Nephron progenitor cell (in vitro differentiated cells): Measurements from ENCODE around the gene MAPK6.

Source experiments
- DNase-seq: peaks from one replicate; pipeline ENCODE4 v3.0.0; 2021
- H3K27ac Mint-ChIP-seq: 2 replicates; pipeline ENCODE4 v1.8.0; 2021; ENCODE audit warnings: mild to moderate bottlenecking, moderate library complexity, mixed read lengths
- H3K27me3 Mint-ChIP-seq: 2 replicates; pipeline ENCODE4 v1.8.0; 2021; ENCODE audit warnings: mild to moderate bottlenecking, low read depth, mixed read lengths; ENCODE audit not compliant: poor library complexity
- H3K36me3 Mint-ChIP-seq: 2 replicates; pipeline ENCODE4 v1.8.0; 2021; ENCODE audit warnings: low read depth, mixed read lengths
- H3K4me1 Mint-ChIP-seq: 2 replicates; pipeline ENCODE4 v1.8.0; 2021; ENCODE audit warnings: mixed read lengths
- H3K4me3 Mint-ChIP-seq: 2 replicates; pipeline ENCODE4 v1.8.0; 2021; ENCODE audit warnings: mild to moderate bottlenecking, moderate library complexity, mixed read lengths
- H3K9me3 Mint-ChIP-seq: 2 replicates; pipeline ENCODE4 v1.8.0; 2021; ENCODE audit warnings: mild to moderate bottlenecking, moderate library complexity, mixed read lengths
- TF ChIP-seq, protein P1 (sequence below): fragments of 200-600 bp; sonication (generic); IDR thresholded peaks from 2 replicates; pipeline ENCODE4 v1.5.0; 2021; ENCODE audit warnings: antibody characterized with exemption

Gene MAPK6

DNA sequence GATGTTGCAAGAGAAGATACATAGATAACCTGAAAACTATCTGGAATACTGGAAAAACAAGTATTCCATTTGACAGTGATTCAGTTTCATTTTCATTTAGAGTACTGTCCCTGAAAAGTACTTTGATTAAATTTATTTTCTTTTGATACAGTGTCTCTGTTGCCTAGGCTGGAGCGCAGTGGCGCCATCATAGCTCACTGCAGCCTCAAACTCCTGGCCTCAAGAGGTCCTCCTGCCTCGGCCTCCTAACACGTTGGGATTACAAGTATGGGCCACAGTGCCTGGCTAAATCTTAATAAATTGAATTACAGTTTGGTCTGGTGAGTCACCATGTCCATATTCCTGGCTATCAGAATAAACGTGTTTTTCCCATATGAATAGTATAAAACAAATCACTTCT, 45.8 kb upstream of the MAPK6 start:
- Mint-ChIP-seq H3K9me3 (peaks cover 10% of the 10 kb centered on the region), H3K27me3 (peaks cover 4% of the 10 kb centered on the region), H3K4me3 (peak overlapping the region; percentile 45), H3K36me3 (peaks cover 22% of the 10 kb centered on the region), H3K4me1 (peaks cover 22% of the 10 kb centered on the region), H3K27ac (no peak overlapping the region)
- DNase-seq = no peak
- TF ChIP-seq, protein P1, sequence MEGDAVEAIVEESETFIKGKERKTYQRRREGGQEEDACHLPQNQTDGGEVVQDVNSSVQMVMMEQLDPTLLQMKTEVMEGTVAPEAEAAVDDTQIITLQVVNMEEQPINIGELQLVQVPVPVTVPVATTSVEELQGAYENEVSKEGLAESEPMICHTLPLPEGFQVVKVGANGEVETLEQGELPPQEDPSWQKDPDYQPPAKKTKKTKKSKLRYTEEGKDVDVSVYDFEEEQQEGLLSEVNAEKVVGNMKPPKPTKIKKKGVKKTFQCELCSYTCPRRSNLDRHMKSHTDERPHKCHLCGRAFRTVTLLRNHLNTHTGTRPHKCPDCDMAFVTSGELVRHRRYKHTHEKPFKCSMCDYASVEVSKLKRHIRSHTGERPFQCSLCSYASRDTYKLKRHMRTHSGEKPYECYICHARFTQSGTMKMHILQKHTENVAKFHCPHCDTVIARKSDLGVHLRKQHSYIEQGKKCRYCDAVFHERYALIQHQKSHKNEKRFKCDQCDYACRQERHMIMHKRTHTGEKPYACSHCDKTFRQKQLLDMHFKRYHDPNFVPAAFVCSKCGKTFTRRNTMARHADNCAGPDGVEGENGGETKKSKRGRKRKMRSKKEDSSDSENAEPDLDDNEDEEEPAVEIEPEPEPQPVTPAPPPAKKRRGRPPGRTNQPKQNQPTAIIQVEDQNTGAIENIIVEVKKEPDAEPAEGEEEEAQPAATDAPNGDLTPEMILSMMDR = no peak

- no peak for DNase-seq
- TF ChIP-seq, protein P1 = no peak
- H3K4me1 Mint-ChIP-seq = peaks cover 22% of the 10 kb centered on the region
- peaks cover 6% of the 10 kb centered on the region for H3K9me3 Mint-ChIP-seq
- no peak overlapping the region for H3K27ac Mint-ChIP-seq
- peaks cover 20% of the 10 kb centered on the region for H3K36me3 Mint-ChIP-seq
- H3K27me3 Mint-ChIP-seq = peaks cover 4% of the 10 kb centered on the region
- peak overlapping the region; percentile 47 for H3K4me3 Mint-ChIP-seq
Observed at GRCh38 chr15:51973775-51974174, 45.2 kb upstream of the MAPK6 start.

DNA sequence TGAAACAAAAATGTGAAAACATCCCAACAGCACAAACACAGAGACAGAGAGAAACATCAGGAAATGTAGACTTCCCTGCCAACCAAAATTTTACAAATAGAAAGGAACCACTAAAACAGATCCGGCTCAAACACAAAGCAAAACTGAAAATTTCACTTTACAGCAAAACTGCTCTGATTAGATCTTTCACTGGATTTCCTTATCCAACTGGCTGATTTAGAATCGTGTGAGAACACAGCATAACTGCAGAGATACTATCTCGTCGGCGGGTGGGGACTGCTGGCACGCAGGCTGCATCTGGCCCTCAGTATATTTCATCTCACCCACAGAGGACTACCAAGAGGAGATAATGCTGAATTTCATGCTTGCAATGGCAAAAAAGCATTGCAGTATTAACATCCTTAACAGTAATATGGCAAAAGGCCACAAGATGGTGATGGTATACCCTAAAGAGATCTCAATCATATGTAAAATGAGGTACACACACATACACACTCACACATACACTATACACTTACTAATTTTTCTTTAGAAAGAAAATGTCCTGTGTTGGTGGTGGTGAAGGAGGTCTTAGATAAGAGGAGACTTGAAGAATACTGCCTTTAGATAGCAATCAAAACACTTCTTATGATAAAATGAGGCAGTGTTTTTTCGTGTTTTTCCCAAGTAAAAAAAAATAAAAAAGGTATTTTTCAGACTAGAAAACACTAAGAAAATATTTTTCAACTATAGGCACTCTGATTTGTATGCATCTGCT, 36.8 kb upstream of the MAPK6 start:
- no peaks in the 10 kb centered on the region for H3K36me3 Mint-ChIP-seq
- H3K27me3 Mint-ChIP-seq = no peaks in the 10 kb centered on the region
- TF ChIP-seq, protein P1 = no peak
- no peak overlapping the region for H3K27ac Mint-ChIP-seq
- H3K9me3 Mint-ChIP-seq = no peaks in the 10 kb centered on the region
- no peak for DNase-seq
- H3K4me3 Mint-ChIP-seq = no peak overlapping the region
- H3K4me1 Mint-ChIP-seq = peaks cover 5% of the 10 kb centered on the region

GRCh38 chr15:51982770-51983103, 36.3 kb upstream of the MAPK6 start:
- TF ChIP-seq, protein P1 = no peak
- H3K27me3 Mint-ChIP-seq = no peaks in the 10 kb centered on the region
- no peak overlapping the region for H3K4me3 Mint-ChIP-seq
- DNase-seq = no peak
- no peaks in the 10 kb centered on the region for H3K9me3 Mint-ChIP-seq
- no peaks in the 10 kb centered on the region for H3K36me3 Mint-ChIP-seq
- H3K4me1 Mint-ChIP-seq = peaks cover 5% of the 10 kb centered on the region
- no peak overlapping the region for H3K27ac Mint-ChIP-seq

- H3K27me3 Mint-ChIP-seq = peaks cover 22% of the 10 kb centered on the region
- H3K4me3 Mint-ChIP-seq = no peak overlapping the region
- TF ChIP-seq, protein P1 = no peak
- no peak overlapping the region for H3K27ac Mint-ChIP-seq
- no peaks in the 10 kb centered on the region for H3K36me3 Mint-ChIP-seq
- DNase-seq = no peak
- H3K9me3 Mint-ChIP-seq = no peaks in the 10 kb centered on the region
- peaks cover 9% of the 10 kb centered on the region for H3K4me1 Mint-ChIP-seq
Observed at GRCh38 chr15:51991141-51991540, 27.9 kb upstream of the MAPK6 start.

- TF ChIP-seq, protein P1 = no peak
- H3K27ac Mint-ChIP-seq = no peak overlapping the region
- peaks cover 9% of the 10 kb centered on the region for H3K4me1 Mint-ChIP-seq
Observed at GRCh38 chr15:51992953-51993352, 26.1 kb upstream of the MAPK6 start.

More at GRCh38 chr15:51992953-51993352, 26.1 kb upstream of the MAPK6 start:
- H3K9me3 Mint-ChIP-seq = no peaks in the 10 kb centered on the region
- no peak for DNase-seq
- no peaks in the 10 kb centered on the region for H3K36me3 Mint-ChIP-seq
- no peak overlapping the region for H3K4me3 Mint-ChIP-seq
- H3K27me3 Mint-ChIP-seq = peaks cover 22% of the 10 kb centered on the region
